ENCODE results near the gene ZNF385B.

The ZNF385B gene

DNA sequence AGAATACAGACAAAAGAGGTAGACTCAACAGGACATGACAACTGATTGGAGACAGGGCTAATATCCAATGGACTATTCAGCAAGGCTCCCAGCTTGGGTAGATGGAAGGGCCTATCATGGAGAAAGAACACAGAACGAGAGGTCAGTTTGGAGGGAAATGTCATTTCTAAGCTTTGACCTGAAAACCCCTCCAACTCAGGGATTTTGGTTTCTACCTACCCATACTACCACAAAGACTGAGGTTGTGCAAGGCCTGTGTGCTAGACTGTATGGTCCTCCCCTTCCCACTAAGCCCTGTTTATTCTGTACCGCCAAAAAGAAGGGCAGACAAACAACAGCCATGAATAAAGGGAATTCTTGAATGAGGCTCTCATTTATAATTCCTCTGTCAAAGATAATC lies 288.9 kb downstream of the ZNF385B start:
- TF ChIP-seq POLR2AphosphoS5 (IDR thresholded peaks at IDR 0.05; ENCODE audit: low read depth, low read length) (no peak), SIN3A (IDR thresholded peaks at IDR 0.05; ENCODE audit: borderline replicate concordance, insufficient read depth, low read length) (no peak), FOXP2 (optimal IDR thresholded peaks at IDR 0.05; ENCODE audit: borderline replicate concordance, extremely low read depth, extremely low read length, insufficient read depth) (no peak), TAF1 (IDR thresholded peaks at IDR 0.05; ENCODE audit: borderline replicate concordance, insufficient read depth, low read length) (no peak)
- TF ChIP-seq, protein P1, sequence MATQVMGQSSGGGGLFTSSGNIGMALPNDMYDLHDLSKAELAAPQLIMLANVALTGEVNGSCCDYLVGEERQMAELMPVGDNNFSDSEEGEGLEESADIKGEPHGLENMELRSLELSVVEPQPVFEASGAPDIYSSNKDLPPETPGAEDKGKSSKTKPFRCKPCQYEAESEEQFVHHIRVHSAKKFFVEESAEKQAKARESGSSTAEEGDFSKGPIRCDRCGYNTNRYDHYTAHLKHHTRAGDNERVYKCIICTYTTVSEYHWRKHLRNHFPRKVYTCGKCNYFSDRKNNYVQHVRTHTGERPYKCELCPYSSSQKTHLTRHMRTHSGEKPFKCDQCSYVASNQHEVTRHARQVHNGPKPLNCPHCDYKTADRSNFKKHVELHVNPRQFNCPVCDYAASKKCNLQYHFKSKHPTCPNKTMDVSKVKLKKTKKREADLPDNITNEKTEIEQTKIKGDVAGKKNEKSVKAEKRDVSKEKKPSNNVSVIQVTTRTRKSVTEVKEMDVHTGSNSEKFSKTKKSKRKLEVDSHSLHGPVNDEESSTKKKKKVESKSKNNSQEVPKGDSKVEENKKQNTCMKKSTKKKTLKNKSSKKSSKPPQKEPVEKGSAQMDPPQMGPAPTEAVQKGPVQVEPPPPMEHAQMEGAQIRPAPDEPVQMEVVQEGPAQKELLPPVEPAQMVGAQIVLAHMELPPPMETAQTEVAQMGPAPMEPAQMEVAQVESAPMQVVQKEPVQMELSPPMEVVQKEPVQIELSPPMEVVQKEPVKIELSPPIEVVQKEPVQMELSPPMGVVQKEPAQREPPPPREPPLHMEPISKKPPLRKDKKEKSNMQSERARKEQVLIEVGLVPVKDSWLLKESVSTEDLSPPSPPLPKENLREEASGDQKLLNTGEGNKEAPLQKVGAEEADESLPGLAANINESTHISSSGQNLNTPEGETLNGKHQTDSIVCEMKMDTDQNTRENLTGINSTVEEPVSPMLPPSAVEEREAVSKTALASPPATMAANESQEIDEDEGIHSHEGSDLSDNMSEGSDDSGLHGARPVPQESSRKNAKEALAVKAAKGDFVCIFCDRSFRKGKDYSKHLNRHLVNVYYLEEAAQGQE (IDR thresholded peaks at IDR 0.05; ENCODE audit: insufficient read depth in 1 of 2, low read depth in 2 of 2, low read length in 2 of 2), result no peak

DNA sequence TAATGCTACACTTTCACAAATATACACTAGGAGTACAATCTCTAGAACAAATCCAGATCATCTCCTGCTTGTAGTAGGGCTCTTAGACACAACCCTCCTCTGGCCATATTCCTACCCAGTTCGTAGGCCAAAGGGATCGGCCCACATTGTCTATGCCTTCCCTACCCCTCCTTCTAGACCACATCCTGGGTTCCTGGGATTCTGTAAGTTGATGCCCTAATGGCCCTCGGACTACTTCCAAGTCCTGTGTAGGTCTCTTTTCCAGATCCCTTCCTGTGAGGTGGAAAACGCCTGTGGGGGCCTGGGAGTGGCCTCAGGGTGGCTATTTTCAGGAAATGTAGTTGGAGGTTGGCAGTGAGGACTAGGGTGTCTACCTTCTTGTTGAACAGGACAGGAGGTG lies 289.7 kb downstream of the ZNF385B start:
- TF ChIP-seq FOXP2 (optimal IDR thresholded peaks at IDR 0.05; ENCODE audit: borderline replicate concordance, extremely low read depth, extremely low read length, insufficient read depth) (no peak), SIN3A (IDR thresholded peaks at IDR 0.05; ENCODE audit: borderline replicate concordance, insufficient read depth, low read length) (no peak), TAF1 (IDR thresholded peaks at IDR 0.05; ENCODE audit: borderline replicate concordance, insufficient read depth, low read length) (no peak), POLR2AphosphoS5 (IDR thresholded peaks at IDR 0.05; ENCODE audit: low read depth, low read length) (no peak)
- TF ChIP-seq, protein P1 (IDR thresholded peaks at IDR 0.05; ENCODE audit: insufficient read depth in 1 of 2, low read depth in 2 of 2, low read length in 2 of 2), result no peak

DNA sequence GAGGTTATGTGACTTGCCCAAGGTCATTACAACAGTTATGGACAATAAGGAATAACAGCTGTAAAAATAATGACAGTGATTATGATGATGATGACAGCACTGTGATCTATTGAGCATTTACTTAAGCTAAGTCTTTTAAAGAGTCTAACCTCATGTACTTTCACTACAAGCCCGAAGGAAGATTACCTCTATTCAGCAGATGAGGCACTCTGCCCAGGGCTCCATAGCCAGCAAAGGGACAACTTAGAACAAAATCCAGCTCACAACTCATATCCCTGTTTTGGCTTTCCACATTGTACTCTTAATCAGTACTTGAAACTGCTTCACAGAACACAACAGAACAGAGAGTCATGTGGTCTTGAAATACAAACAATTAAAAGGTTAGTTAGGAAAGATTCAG lies 290.2 kb downstream of the ZNF385B start:
- TF ChIP-seq, protein P1 (IDR thresholded peaks at IDR 0.05; ENCODE audit: insufficient read depth in 1 of 2, low read depth in 2 of 2, low read length in 2 of 2), result no peak
- TF ChIP-seq TAF1 (IDR thresholded peaks at IDR 0.05; ENCODE audit: borderline replicate concordance, insufficient read depth, low read length), result no peak
- TF ChIP-seq FOXP2 (optimal IDR thresholded peaks at IDR 0.05; ENCODE audit: borderline replicate concordance, extremely low read depth, extremely low read length, insufficient read depth), result no peak
- TF ChIP-seq SIN3A (IDR thresholded peaks at IDR 0.05; ENCODE audit: borderline replicate concordance, insufficient read depth, low read length), result no peak
- TF ChIP-seq POLR2AphosphoS5 (IDR thresholded peaks at IDR 0.05; ENCODE audit: low read depth, low read length), result no peak

DNA sequence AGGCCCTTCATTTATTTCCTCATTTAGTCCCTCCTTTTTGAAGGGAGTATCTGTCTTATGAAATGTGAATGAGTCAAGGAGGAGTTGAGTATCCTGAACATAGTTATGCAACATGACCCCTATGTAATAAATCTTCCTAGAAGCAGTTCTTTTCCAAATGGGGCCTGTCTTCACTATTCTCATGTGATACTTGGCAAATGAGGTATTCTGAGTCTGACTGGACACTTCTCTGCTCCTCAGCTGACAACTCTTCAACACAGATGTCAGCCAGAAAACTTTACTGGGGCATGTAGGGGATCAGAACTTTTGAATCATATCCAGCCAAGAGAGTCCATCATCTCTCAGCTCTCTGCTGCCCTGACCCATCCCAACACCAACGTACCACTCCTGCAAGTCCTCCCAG lies 291.6 kb downstream of the ZNF385B start:
- no peak for TF ChIP-seq POLR2AphosphoS5 (IDR thresholded peaks at IDR 0.05; ENCODE audit: low read depth, low read length)
- TF ChIP-seq FOXP2 (optimal IDR thresholded peaks at IDR 0.05; ENCODE audit: borderline replicate concordance, extremely low read depth, extremely low read length, insufficient read depth), result no peak
- no peak for TF ChIP-seq SIN3A (IDR thresholded peaks at IDR 0.05; ENCODE audit: borderline replicate concordance, insufficient read depth, low read length)
- no peak for TF ChIP-seq TAF1 (IDR thresholded peaks at IDR 0.05; ENCODE audit: borderline replicate concordance, insufficient read depth, low read length)

DNA sequence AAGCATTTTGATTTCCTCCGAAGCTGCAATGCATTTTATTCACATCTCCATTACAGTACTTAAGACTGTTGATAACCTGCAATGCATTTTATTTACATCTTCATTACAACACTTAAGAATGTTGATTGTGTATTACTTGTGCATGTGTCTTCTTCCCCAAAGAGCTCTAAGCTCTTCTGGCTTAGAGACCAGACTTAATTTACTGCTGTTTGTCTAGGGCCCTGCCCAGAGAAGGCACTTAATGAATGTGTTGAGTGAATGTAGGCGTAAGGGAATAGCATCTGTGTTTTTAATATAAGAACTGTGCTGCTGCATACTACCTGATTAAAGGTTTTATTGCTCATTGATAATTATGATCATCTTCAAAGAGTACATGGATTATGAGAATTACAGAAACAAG lies 295.6 kb downstream of the ZNF385B start:
- TF ChIP-seq FOXP2 (optimal IDR thresholded peaks at IDR 0.05; ENCODE audit: borderline replicate concordance, extremely low read depth, extremely low read length, insufficient read depth), result no peak
- TF ChIP-seq, protein P1 (IDR thresholded peaks at IDR 0.05; ENCODE audit: insufficient read depth in 1 of 2, low read depth in 2 of 2, low read length in 2 of 2), result no peak
- no peak for TF ChIP-seq TAF1 (IDR thresholded peaks at IDR 0.05; ENCODE audit: borderline replicate concordance, insufficient read depth, low read length)
- TF ChIP-seq POLR2AphosphoS5 (IDR thresholded peaks at IDR 0.05; ENCODE audit: low read depth, low read length), result no peak
- no peak for TF ChIP-seq SIN3A (IDR thresholded peaks at IDR 0.05; ENCODE audit: borderline replicate concordance, insufficient read depth, low read length)
